ENCODE data around the gene SLC7A6OS. TPM values are rescaled to one million over a fixed set of nuclear protein-coding genes. Genes with fewer than 3 reads are reported as not detected.

Gene SLC7A6OS
- total and polyA plus RNA-seq, 10 of the 15 experiments (the other 5 are each of a cell fraction or from before 2014, with no cell fraction given): 2.9 to 27.4 (median 16.9) TPM

DNA sequence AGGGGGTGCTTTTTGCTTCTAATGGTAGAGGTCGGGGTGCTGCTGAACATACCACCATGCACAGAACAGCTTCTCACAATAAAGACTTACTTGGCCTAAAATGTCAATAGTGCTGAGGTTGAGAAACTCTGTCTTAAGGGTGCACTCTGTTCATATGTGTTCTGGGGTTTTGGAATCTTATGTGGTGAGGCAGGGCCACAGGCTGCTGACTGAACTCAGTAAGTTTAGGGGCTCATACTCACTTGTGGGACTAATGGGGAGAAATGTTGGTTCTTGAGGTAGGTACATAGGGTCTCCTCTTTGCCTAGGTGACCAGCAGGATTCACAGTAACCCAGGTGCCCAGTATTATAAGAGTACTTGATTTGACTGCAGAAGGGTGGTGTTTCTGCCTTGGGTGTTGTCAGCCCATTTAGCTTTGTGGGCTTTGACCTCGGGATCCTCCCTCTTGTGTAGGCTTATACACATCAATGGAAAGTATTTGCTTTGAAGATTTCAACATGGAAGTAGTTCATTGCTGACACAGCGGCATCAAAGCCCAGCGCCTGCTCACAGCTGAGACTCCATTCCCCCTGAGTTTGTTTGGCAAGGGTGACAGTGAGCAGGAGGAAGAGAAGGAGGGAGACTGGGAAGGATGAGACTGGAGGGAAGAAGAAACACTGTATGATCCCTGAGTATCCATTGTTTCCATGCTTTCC is 29.2 kb downstream of the SLC7A6OS start (continued):
- TF ChIP-seq, protein P1, sequence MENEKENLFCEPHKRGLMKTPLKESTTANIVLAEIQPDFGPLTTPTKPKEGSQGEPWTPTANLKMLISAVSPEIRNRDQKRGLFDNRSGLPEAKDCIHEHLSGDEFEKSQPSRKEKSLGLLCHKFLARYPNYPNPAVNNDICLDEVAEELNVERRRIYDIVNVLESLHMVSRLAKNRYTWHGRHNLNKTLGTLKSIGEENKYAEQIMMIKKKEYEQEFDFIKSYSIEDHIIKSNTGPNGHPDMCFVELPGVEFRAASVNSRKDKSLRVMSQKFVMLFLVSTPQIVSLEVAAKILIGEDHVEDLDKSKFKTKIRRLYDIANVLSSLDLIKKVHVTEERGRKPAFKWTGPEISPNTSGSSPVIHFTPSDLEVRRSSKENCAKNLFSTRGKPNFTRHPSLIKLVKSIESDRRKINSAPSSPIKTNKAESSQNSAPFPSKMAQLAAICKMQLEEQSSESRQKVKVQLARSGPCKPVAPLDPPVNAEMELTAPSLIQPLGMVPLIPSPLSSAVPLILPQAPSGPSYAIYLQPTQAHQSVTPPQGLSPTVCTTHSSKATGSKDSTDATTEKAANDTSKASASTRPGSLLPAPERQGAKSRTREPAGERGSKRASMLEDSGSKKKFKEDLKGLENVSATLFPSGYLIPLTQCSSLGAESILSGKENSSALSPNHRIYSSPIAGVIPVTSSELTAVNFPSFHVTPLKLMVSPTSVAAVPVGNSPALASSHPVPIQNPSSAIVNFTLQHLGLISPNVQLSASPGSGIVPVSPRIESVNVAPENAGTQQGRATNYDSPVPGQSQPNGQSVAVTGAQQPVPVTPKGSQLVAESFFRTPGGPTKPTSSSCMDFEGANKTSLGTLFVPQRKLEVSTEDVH (IDR thresholded peaks at IDR 0.05; ENCODE audit: low read depth, partially characterized antibody): no peak
- no peak for TF ChIP-seq EP300 (IDR thresholded peaks at IDR 0.05; ENCODE audit: borderline replicate concordance in 1 of 2, control insufficient read depth in 1 of 2, low read depth in 2 of 2, low read length in 2 of 2)
- no peak for TF ChIP-seq CREM (IDR thresholded peaks at IDR 0.05; ENCODE audit: low read depth)
- no peak for TF ChIP-seq HCFC1 (IDR thresholded peaks at IDR 0.05; ENCODE audit: low read length)

DNA sequence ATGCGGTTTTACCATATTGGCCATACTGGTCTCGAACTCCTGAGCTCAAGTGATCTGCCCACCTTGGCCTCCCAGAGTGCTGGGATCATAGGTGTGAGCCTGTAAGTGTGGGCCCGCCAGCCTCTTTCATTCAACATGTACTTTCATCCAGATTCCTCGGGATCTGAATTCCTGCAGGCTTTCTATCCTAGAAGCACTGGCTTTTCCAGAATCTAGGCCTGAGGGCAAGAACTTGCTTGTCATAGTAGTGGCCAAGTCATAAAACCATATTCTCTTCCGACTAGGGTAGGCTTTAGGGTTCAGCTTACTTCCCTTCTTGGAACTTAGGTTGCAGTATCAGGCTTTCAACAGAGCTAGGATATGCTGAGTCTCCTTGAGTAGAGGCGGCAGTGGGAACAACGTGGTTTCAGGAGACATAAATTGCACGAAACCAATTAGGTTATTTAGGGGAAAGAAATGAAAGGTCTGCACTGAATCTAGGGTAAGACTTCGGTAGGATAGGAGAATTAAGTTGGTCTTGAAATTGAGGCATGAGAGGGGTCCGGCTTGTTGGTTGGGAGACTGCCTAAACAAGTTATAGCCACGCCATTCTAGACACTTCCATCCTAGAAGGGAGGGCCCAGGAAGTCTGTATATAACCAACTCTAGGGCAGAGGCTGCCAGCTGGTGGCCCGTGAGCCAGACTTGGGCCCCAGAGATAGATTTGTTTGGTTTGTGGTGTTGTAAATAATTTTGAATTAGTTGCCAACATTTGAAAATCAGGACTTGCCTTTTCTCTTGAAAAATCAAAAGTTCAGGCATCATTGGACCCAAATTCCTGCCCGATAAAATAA is 30.8 kb downstream of the SLC7A6OS start:
- POLR2A ChIA-PET: interaction anchor here (0.7 to 1.8 kb wide), 2 partner anchors 16 to 18 kb away, joined by 3 to 5 read pairs; partner anchors contain the start of gene SLC7A6
- intact Hi-C loops (cut with micrococcal nuclease; ENCODE audit: unreplicated experiment) (no loop called here), in situ Hi-C loops (cut with MboI) (no loop called here)
- H3K4me3 ChIP-seq: no peak overlapping the region
- CTCF ChIA-PET: interaction anchor here (1.1 to 3.5 kb wide), 2 partner anchors 17 to 49 kb away, joined by 3 to 25 read pairs; partner anchors contain the start of gene SLC7A6
- H3K4me2 ChIP-seq (ENCODE audit: control insufficient read depth, insufficient read depth): no peak overlapping the region
- H2AFZ ChIP-seq (ENCODE audit: control insufficient read depth, low read depth, low read length): no peak overlapping the region
- no TSS peak for BruUV-seq (replicated peaks)
- no peaks in the 10 kb centered on the region for H4K20me1 ChIP-seq (ENCODE audit: control insufficient read depth, insufficient read depth)
- no peaks in the 10 kb centered on the region for H3K27me3 ChIP-seq (replicated peaks in 1 of 2; ENCODE audit: control insufficient read depth in 2 of 2, insufficient read depth in 2 of 2, low read length in 1 of 2)
- H3K27ac ChIP-seq (ENCODE audit: control insufficient read depth, insufficient read depth): no peak overlapping the region
- SMC1A ChIA-PET (ENCODE audit: uncharacterized antibody, unreplicated experiment): interaction anchor here (1.2 to 16.5 kb wide), 3 partner anchors 10 to 48 kb away, joined by 3 to 253 read pairs (median 3); partner anchors contain the start of gene SLC7A6
- no peak for DNase-seq (ENCODE audit: low read depth, low spot score)
- H3K79me2 ChIP-seq (ENCODE audit: control insufficient read depth, insufficient read depth, low read length): peaks cover 34% of the 10 kb centered on the region
- peaks cover 5 to 7% of the 10 kb centered on the region in 2 experiments for H3K36me3 ChIP-seq (ENCODE audit: control insufficient read depth in 2 of 2, insufficient read depth in 2 of 2, low read length in 1 of 2)
- ATAC-seq: no peak
- TF ChIP-seq, protein P2, sequence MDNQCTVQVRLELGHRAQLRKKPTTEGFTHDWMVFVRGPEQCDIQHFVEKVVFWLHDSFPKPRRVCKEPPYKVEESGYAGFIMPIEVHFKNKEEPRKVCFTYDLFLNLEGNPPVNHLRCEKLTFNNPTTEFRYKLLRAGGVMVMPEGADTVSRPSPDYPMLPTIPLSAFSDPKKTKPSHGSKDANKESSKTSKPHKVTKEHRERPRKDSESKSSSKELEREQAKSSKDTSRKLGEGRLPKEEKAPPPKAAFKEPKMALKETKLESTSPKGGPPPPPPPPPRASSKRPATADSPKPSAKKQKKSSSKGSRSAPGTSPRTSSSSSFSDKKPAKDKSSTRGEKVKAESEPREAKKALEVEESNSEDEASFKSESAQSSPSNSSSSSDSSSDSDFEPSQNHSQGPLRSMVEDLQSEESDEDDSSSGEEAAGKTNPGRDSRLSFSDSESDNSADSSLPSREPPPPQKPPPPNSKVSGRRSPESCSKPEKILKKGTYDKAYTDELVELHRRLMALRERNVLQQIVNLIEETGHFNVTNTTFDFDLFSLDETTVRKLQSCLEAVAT (IDR thresholded peaks at IDR 0.05): no peak
- TF ChIP-seq RAD51 (IDR thresholded peaks at IDR 0.05): no peak
- TF ChIP-seq PML (IDR thresholded peaks at IDR 0.05; ENCODE audit: low read length): no peak
- TF ChIP-seq KAT2A (conservative IDR thresholded peaks at IDR 0.05; ENCODE audit: control insufficient read depth, low read depth, low read length): no peak
- FAIRE-seq: no peak
- H3K4me1 ChIP-seq (ENCODE audit: control insufficient read depth, insufficient read depth, low read length): peaks cover 38% of the 10 kb centered on the region
- no peak overlapping the region for H3K9ac ChIP-seq (ENCODE audit: control insufficient read depth, insufficient read depth, low read length)
- 86% methylated on average over 13 of the region's 13 CpGs for WGBS (ENCODE audit: insufficient coverage, insufficient replicate concordance, low lambda C conversion rate, missing lambda C conversion rate)
- no peaks in the 10 kb centered on the region for H3K9me3 ChIP-seq (replicated peaks; ENCODE audit: control insufficient read depth, insufficient read depth, low read length)
- RAD21 ChIA-PET (ENCODE audit: unreplicated experiment): interaction anchor here (1.4 kb wide), 1 partner anchor 9 kb away, joined by 3 read pairs; no protein-coding TSS in a partner anchor
